GM12801 (cell line): ENCODE results near the gene FGF1.

Source experiments
- TF ChIP-seq, protein P1 (sequence below): IDR thresholded peaks from one replicate; pipeline ENCODE4 v1.5.1; 2011; ENCODE audit warnings: control low read depth; ENCODE audit not compliant: insufficient read length; ENCODE audit errors: extremely low read depth

Gene FGF1

DNA sequence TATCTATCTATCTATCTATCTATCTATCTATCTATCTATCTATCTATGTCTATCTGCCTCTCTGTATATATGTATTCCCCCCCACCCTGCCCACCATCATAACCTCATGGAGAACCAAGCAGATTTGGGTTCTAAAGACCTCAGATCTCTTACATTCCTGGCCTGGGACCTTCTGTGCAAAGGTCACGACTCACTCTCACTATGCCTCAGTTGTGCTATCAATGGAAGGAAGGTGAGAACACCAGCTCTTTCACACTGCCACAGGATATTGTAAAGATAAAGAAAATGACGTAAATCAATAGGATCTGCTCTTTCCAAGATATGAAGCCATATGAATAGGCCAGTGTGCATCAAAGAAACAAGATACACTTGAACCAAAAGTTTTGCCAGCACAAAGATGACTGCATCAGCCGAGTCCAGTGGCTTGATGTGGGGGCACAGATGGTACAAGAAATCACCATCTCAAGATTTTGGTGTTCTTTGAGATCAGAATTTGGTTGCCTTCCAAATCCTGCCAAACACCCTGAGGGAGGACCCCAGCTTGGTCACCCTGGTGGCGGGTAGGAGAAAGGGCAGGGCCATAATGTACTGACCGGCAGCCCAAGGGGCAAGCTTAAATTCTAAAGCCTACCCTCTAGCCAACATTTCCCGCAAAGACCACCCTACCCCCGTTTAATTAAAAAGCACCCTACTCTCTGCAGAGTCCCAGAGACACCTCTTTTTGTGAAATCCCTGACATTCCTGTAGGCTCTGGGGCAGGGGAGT lies 8.4 kb upstream of the FGF1 start:
- TF ChIP-seq, protein P1, sequence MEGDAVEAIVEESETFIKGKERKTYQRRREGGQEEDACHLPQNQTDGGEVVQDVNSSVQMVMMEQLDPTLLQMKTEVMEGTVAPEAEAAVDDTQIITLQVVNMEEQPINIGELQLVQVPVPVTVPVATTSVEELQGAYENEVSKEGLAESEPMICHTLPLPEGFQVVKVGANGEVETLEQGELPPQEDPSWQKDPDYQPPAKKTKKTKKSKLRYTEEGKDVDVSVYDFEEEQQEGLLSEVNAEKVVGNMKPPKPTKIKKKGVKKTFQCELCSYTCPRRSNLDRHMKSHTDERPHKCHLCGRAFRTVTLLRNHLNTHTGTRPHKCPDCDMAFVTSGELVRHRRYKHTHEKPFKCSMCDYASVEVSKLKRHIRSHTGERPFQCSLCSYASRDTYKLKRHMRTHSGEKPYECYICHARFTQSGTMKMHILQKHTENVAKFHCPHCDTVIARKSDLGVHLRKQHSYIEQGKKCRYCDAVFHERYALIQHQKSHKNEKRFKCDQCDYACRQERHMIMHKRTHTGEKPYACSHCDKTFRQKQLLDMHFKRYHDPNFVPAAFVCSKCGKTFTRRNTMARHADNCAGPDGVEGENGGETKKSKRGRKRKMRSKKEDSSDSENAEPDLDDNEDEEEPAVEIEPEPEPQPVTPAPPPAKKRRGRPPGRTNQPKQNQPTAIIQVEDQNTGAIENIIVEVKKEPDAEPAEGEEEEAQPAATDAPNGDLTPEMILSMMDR, result no peak

DNA sequence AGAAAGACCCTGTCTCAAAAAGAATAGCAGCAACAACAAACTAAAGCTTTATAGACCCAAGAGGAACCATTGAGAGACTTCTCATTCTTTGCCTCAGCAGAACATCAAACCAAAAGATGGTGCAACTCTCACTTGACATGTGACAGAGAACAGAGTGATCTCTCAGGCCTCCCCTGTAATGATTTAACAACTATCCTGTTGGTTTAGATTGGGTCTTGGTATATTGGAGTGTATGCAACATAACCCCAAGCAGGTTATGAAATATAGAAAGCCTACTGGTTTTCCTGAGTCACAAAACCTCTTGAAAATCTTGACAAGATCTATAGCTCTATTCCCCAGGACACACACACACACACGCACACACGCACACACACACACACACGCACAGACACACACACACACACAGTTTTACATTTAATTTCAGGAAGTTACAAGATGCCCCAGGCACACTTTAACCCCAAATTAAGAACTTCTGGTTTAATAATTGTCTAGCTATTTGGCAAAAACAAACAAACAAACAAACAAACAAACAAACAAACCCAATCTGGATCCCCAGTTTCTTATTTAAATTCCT lies 6.5 kb upstream of the FGF1 start:
- TF ChIP-seq, protein P1, result no peak

DNA sequence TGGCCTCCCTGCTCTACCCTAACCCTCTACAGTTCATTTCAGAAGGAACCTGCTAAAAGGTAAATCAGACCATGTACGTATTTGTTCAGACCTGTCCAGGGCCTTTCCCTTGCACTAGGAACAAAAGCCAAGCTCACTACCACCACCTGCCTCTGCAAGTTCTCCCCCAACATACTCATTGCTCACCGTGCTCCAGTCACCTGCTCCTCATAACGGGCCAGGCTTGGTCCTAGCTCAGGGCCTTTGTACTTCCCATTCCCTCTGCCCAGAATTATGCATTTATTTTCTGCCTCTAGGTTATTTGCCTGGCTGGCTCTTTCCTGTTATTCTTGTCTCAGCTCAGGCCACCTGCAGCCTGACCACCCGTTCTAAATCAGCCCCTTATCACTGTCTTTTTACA lies 4.8 kb upstream of the FGF1 start:
- TF ChIP-seq, protein P1, result no peak

DNA sequence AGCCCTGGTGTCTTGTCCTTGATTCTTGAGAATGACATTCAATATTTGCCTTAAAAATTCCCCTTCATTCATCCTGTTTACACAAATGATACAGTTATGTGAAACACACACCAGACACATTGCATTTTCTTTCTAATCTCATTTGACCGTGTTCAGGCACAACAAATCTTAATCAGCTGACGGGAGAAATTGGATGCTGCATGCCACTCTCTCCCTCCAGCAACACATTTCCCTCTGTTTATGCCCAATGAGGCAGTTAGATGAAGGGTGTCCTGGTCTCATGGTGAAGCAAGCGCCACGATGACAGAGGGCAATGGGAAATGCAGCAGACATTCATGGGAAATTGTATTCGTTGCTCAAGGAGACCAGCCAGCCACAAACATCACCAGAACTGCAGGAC lies 3.2 kb upstream of the FGF1 start:
- TF ChIP-seq, protein P1, result no peak

DNA sequence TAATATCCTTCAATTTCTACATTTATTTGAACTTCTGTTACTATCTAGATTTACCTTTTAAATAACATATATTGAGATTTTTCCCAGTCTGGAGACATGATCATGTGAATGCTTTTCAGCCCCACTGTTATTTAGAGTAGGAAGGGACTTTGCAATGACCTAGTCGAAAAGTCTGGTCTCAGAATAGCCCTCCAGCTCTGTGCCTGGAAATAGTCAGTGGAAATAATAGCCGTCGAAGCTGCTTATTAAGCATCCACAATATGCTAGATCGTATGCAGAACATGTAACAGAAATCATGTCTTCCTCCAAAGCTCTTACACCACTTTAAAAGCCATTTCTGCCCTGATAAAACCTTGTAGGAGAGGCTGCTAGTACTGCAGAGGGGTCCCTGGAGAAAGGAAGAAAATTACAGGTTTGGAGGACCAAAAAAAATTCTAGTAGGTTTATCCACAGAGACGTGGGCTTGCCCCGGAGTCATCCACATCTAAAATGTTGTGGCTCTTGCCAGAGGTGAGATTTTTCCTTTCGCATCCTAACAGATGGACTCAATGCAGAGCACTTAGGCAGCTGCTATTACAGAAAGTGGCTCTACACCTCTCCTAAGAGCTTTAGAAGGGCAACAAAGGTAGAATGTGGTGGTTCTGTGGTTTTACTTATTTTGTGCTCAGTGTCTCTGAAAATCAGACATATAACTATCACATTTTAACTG lies 2.5 kb upstream of the FGF1 start:
- TF ChIP-seq, protein P1, result no peak

DNA sequence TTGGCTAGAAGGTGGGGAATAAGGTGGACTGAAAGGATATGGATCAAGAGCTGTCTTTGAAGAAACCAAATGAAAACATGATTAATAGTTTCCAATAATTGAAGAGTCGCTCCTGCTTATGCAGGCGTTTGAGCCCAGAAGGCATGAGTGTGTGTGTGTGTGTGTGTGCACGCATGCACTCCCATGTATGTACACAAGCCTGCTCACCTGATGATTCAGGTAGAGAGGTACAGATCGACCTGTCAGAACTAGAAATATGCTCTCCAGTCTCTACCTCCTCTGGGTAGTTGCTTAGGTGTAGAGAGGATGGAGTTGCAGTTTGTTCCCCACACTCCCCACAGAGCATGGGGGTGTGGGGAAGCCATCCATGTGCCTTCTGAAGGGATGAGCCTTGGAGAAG lies 1.1 kb upstream of the FGF1 start:
- TF ChIP-seq, protein P1, result no peak

DNA sequence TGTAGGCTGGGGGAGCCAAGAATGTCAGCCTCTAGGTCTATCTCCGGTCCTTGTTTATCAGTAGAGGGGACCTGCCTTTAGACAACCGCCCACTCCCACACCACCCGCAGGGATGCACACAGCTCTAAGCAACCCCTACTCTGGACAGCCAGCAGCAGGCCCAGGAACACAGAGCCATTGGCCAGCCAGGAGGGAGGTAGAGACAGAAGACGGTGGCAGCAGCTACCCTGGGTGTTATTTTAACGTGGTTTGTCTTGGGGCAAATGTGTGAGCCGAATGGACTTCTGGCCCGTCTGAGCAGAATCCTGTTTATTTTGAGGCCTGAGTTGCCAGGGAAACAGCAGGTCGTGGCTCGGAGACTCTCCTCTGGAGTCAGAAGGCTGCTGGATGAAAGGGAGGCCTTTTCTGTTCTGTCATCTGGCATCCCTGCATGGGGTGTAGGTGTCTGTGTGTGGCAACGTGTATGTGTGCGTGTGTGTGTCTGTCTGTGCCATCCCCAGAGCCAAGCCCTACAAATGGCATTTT lies 382 bp upstream of the FGF1 start:
- TF ChIP-seq, protein P1, result no peak
